ENCODE measurements around the gene TMEM63B.
"Not testable (repeated sequence)": the region's sequence is repeated elsewhere in the genome, so short reads cannot be mapped to it uniquely, and the experiment has no call there.

TMEM63B gene

DNA sequence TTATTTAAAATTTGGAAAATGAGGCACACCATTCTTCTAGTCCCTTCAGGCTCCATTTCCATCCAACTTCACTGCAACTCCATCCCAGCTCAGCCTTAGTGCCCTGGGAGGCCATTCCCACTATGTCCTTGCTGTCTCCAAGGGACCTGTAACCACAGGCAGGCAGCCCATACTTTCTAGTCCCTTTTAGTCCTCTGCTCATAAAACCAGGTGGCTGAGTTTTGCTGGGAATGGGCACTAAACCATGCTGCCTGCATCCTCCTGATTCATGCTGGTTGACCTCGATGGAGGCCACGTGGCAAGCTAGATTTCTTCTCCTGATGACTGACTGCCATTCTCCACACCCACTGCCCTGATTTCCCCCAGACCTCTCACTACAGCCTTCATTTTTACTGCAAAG, 61.9 kb downstream of the TMEM63B start:
- no peak overlapping the region for H3K4me3 ChIP-seq (ENCODE audit: control insufficient read depth, low read depth, low read length)
- DNase-seq (ENCODE audit: low read depth), result no peak
- TF ChIP-seq, protein P1, sequence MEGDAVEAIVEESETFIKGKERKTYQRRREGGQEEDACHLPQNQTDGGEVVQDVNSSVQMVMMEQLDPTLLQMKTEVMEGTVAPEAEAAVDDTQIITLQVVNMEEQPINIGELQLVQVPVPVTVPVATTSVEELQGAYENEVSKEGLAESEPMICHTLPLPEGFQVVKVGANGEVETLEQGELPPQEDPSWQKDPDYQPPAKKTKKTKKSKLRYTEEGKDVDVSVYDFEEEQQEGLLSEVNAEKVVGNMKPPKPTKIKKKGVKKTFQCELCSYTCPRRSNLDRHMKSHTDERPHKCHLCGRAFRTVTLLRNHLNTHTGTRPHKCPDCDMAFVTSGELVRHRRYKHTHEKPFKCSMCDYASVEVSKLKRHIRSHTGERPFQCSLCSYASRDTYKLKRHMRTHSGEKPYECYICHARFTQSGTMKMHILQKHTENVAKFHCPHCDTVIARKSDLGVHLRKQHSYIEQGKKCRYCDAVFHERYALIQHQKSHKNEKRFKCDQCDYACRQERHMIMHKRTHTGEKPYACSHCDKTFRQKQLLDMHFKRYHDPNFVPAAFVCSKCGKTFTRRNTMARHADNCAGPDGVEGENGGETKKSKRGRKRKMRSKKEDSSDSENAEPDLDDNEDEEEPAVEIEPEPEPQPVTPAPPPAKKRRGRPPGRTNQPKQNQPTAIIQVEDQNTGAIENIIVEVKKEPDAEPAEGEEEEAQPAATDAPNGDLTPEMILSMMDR (conservative IDR thresholded peaks at IDR 0.05; ENCODE audit: control insufficient read depth, insufficient read depth, low read depth, low read length), result no peak

DNA sequence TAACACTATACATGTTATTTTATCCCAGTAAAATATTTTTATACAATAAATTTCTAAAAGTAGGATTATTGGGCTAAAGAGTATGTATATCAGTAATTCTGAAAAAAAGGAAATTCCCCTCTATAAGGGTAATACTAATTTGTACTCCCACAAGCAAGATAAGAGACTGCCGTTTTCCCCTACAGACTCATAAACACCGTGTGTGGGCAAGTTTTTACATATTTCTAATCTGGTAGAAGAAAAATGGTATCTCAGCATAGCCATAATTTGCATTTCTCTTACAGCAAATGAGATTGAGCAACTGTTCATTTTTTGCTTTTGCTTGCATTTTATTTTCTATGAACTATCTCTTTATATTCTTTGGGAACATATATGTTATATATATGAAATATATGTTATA, 63.4 kb downstream of the TMEM63B start:
- no peak for DNase-seq (ENCODE audit: low read depth)

DNA sequence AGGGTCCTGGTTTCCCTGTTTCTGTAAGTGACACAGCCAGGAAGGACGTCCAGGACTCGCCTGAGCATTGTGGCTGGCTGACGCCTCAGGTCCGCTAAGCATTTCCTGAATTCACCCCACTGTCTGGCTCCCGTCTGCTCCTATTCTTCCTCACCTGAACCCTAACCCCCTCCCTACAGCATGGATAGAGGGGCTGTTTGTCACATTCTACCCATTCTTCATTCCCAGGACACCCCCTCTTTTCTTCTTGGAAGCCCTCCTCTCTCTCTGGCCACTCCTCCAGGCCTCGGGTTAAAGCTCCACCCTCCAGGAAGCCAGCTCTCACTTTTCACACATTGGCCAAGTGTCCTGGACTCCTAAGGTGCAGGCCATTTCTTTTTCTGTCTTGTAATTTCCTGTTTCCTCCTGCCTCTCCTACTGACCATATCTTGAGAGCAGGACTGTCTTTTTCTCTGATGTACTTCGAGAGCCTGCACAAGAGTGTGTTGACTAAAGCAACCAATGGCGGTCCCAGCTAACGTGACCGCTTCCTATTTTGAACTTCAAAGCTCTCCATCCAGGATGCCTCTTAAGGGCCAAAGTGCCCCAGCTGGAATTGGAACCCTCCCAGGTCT, 65.2 kb downstream of the TMEM63B start:
- no peak overlapping the region for H3K4me3 ChIP-seq (ENCODE audit: control insufficient read depth, low read depth, low read length)
- DNase-seq (ENCODE audit: low read depth), result no peak
- TF ChIP-seq, protein P1 (conservative IDR thresholded peaks at IDR 0.05; ENCODE audit: control insufficient read depth, insufficient read depth, low read depth, low read length), result no peak

More for the DNA sequence above, 63.4 kb downstream of the TMEM63B start:
- H3K4me3 ChIP-seq (ENCODE audit: control insufficient read depth, low read depth, low read length), result no peak overlapping the region
- TF ChIP-seq, protein P1 (conservative IDR thresholded peaks at IDR 0.05; ENCODE audit: control insufficient read depth, insufficient read depth, low read depth, low read length), result no peak

DNA sequence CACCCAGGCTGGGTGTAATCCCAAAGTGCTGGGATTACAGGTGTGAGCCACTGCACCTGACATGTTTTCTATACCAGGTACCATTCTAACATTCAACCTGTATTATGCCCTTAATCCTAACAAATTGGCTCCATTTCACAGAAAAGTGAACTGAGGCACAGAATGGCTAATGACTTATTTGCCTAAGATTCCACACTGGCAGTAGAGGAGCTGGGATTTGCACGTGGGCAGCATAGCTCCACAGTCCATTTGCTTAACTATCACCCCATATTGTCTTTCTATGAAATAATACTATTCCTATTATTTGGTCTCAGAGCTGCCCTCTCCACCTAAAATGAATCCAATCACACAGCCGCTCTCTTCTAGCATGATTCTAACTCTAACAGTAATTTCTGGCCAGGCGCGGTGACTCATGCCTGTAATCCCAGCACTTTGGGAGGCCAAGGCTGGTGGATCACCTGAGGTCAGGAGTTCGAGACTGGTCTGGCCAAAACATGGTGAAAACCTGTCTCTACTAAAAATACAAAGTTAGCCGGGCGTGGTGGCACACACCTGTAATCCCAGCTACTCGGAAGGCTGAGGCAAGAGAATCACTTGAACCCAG, 66.1 kb downstream of the TMEM63B start:
- no peak for DNase-seq (ENCODE audit: low read depth)

DNA sequence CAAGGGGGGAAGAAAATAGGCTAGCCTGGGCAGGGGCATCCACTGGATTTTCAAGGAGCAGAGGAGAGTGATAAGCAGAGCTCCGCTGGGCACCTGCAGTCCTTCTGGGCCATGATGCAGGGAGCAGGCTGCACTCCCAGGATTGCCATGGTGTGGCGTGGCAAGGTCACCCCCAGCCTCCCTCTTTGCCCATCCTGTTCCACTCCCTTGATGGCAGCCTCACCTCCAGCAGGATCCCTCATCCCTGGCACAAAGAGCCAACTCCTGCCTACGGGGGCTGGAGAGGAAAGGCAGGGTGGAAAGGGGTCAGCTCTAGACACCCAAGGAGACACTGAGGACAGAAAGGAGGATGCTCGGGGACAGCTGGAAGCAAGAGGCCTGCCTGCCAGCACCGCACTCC, 67.0 kb downstream of the TMEM63B start:
- DNase-seq (ENCODE audit: low read depth), result no peak
- H3K4me3 ChIP-seq (ENCODE audit: control insufficient read depth, low read depth, low read length), result no peak overlapping the region
- TF ChIP-seq, protein P1 (conservative IDR thresholded peaks at IDR 0.05; ENCODE audit: control insufficient read depth, insufficient read depth, low read depth, low read length), result no peak

More for the DNA sequence above, 66.1 kb downstream of the TMEM63B start:
- H3K4me3 ChIP-seq (ENCODE audit: control insufficient read depth, low read depth, low read length), result no peak overlapping the region
- TF ChIP-seq, protein P1 (conservative IDR thresholded peaks at IDR 0.05; ENCODE audit: control insufficient read depth, insufficient read depth, low read depth, low read length), result no peak

DNA sequence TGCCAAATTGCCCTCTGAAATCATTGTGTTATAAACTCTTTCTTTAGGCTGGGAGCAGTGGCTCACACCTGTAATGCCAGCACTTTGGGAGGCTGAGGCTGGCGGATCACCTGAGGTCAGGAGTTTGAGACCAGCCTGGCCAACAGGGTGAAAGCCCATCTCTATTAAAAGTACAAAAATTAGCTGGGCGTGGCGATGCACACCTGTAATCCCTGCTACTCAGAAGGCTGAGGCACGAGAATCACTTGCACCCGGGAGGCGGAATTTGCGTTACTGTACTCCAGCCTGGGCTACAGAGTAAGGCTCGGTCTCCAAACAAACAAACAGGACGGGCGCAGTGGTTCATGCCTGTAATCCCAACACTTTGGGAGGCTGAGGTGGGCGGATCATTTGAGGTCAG, 69.0 kb downstream of the TMEM63B start:
- H3K4me3 ChIP-seq (ENCODE audit: control insufficient read depth, low read depth, low read length); DNase-seq (ENCODE audit: low read depth): not testable (repeated sequence)

DNA sequence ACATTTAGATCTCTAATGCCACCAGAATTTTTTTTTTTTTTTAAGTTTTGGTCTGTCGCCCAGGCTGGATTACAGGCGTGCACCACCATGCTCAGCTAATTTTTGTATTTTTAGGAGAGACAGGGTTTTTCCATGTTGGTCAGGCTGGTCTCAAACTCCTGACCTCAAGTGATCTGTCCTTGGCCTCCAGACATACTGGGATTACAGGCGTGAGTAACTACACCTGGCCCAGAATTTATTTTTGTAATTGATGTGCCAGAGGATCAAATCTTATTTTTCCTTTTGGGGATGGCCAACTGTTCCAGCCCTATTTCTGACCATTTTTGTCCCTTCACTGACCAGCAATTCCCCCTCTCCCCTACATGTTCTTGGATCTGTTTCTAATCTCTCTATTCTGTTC, 71.3 kb downstream of the TMEM63B start:
- no peak for DNase-seq (ENCODE audit: low read depth)
- TF ChIP-seq, protein P1 (conservative IDR thresholded peaks at IDR 0.05; ENCODE audit: control insufficient read depth, insufficient read depth, low read depth, low read length), result no peak
- no peak overlapping the region for H3K4me3 ChIP-seq (ENCODE audit: control insufficient read depth, low read depth, low read length)
